BJ (cell line): Measurements from ENCODE around the gene CLK1. TPM values are rescaled to one million over a fixed set of nuclear protein-coding genes. Genes with fewer than 3 reads are reported as not detected.

Experiments used
- CTCF ChIA-PET: fragments of 350-600 bp; formaldehyde crosslinking; extraction: SDS; loops from one replicate; lab custom pipeline; 2021; ENCODE audit warnings: antibody characterized with exemption, inconsistent platforms; lab: Yijun Ruan, JAX
- POLR2A ChIA-PET: fragments of 300-600 bp; sonication (Branson Sonifier 250); formaldehyde crosslinking; extraction: SDS; loops from one replicate; lab custom pipeline; 2021; ENCODE audit warnings: antibody characterized with exemption; lab: Charles Lee
- DNase-seq: peaks from one replicate; pipeline ENCODE4 v3.0.0-alpha.2; 2011; ENCODE audit warnings: low read depth
- H3K27me3 ChIP-seq: 2 replicates; pipeline ENCODE4 v1.6.0; 2011; ENCODE audit warnings: low read length; ENCODE audit not compliant: control insufficient read depth, insufficient read depth
- H3K36me3 ChIP-seq: 2 replicates; pipeline ENCODE4 v1.5.1; 2011; ENCODE audit warnings: low read length; ENCODE audit not compliant: control insufficient read depth, insufficient read depth
- H3K4me3 ChIP-seq: 2 replicates; pipeline ENCODE4 v1.5.1; 2011; ENCODE audit warnings: low read depth, mild to moderate bottlenecking, control low read depth, low read length
- polyA plus RNA-seq: library from polyadenylated mRNA; depleted of rRNA; stranded (reverse); fragments of >200 nt; gene quantifications from 2 replicates; pipeline ENCODE4 v1.2.3, GENCODE V29; 2011
- TF ChIP-seq, protein P1 (sequence below): IDR thresholded peaks from 2 replicates; pipeline ENCODE4 v1.5.1; 2011; ENCODE audit warnings: low read depth, mild to moderate bottlenecking, control low read depth, inconsistent platforms, low read length, moderate library complexity; ENCODE audit not compliant: insufficient read depth

Gene CLK1
- polyA plus RNA-seq, 1 experiment: 35.9 TPM

DNA sequence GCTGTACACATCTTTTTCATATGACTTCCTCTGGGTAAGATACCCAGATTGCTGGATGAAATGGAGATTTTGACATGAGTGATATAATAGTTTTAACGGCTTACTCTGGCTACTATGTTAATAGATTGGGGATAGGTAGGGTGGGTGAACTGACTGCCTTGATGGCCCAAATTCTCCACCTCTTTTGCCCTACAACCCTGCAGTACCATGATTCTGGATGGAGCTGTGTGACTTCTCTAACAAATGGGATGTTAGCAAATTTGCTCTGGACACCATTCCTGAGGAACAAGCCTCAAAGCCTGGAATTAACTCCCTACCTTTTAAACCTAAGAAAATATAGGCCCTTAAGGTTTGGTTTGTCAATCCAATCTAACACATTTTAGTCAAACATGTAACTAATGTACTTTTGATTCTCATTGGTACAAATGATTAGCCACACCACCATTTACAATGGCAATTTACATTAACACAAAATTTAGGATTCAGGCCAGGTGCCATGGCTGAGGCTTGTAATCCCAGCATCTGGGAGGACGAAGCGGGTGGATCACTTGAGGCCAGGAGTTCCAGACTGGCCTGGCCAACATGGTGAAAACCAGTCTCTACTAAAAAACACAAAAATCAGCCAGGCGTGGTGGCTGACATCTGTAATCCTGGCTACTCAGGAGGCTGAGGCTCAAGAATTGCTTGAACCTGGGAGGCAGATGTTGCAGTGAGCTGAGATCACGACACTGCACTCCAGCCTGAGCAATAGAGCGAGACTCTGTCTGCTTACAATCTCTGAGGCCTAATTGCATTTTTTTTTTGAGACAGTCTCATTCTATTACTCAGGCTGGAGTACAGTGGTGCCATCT is 12.8 kb downstream of the CLK1 start:
- CTCF ChIA-PET: no interaction called here
- peaks cover 12% of the 10 kb centered on the region for H3K36me3 ChIP-seq

DNA sequence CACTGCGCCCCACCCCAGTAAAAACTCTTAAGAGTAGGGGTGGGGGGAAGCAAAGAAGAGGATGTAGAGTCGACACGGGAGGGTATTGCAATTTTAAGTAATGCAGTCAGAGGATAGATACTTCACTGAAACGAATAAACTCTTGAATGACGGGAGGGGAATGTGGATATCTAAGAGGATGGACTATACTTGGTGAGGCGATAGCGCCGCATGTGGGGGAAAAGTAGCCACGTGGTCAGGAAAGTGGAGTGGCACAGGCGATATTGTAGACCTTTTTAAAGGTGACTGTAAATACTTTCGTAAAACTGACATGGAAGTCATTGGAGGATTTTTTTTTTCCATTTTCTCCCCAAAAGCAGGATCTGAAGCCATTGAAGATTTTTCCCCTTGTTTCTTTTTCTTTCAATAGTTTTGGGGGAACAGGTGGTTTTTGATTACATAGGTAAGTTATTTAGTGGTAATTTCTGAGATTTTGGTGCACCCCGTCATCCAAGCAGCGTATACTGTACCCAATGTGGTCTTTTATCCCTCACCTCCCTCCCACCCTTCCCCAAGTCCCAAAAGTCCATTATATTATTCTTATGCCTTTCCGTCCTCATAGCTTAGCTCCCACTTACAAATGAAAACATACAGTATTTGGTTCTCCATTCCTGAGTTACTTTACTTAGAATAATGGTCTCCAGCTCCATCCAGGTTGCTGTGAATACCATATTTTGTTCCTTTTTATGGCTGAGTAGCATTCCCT is 13.8 kb downstream of the CLK1 start:
- CTCF ChIA-PET: no interaction called here
- no peaks in the 10 kb centered on the region for H3K27me3 ChIP-seq
- no peak for DNase-seq
- H3K4me3 ChIP-seq: no peak overlapping the region
- H3K36me3 ChIP-seq: peaks cover 12% of the 10 kb centered on the region
- TF ChIP-seq, protein P1, sequence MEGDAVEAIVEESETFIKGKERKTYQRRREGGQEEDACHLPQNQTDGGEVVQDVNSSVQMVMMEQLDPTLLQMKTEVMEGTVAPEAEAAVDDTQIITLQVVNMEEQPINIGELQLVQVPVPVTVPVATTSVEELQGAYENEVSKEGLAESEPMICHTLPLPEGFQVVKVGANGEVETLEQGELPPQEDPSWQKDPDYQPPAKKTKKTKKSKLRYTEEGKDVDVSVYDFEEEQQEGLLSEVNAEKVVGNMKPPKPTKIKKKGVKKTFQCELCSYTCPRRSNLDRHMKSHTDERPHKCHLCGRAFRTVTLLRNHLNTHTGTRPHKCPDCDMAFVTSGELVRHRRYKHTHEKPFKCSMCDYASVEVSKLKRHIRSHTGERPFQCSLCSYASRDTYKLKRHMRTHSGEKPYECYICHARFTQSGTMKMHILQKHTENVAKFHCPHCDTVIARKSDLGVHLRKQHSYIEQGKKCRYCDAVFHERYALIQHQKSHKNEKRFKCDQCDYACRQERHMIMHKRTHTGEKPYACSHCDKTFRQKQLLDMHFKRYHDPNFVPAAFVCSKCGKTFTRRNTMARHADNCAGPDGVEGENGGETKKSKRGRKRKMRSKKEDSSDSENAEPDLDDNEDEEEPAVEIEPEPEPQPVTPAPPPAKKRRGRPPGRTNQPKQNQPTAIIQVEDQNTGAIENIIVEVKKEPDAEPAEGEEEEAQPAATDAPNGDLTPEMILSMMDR: no peak
- POLR2A ChIA-PET: interaction anchor here (0.7 kb wide), 1 partner anchor 7 kb away, joined by 10 read pairs; no protein-coding TSS in a partner anchor

More for the DNA sequence above, 12.8 kb downstream of the CLK1 start:
- TF ChIP-seq, protein P1: no peak
- POLR2A ChIA-PET: no interaction called here
- Histone ChIP-seq H3K27me3 (no peaks in the 10 kb centered on the region), H3K4me3 (no peak overlapping the region)
- DNase-seq: no peak

DNA sequence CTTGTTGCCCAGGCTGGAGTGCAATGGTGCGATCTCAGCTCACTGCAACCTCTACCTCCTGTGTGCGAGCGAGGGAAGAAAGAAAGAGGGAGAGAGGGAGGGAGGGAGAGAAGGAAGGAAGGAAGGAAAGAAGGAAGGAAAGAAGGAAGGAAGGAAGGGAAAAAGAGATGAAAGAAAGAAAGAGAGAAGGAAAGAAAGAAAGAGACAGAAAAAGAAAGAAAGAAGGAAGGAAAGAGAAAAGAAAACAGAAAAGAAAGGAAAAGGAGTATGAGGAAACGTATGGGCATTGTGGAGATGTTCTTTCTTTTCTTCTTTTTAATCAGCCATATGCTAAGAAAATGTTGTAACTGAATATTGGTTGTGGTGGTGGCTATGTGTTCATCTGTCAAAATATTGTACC is 16.5 kb downstream of the CLK1 start:
- TF ChIP-seq, protein P1: no peak
- H3K4me3 ChIP-seq: no peak overlapping the region
- no peaks in the 10 kb centered on the region for H3K27me3 ChIP-seq
- DNase-seq: no peak
- ChIA-PET POLR2A (no interaction called here), CTCF (interaction anchor here (0.9 to 1.1 kb wide), 2 partner anchors 112 to 312 kb away, joined by 3 read pairs; no protein-coding TSS in a partner anchor)
- peaks cover 7% of the 10 kb centered on the region for H3K36me3 ChIP-seq

DNA sequence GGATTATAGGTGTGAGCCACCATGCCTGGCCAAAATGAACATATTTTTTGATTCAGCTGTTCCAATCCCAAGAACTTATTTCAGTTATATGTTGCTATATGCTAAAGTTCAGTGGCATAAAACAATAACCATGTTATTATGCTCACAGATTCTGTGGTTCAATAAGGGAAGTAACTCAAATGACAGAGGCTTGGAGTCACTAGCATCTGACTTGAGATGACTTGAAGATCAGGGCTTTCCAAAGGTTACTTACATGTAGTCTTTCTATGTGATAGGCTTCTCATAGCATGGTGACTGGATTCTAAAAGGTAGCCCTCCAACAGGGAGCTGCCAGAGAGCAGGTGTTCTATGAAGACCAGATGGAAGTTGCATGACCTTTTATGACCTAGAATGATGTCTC is 17.2 kb downstream of the CLK1 start:
- Histone ChIP-seq H3K27me3 (no peaks in the 10 kb centered on the region), H3K36me3 (peaks cover 3% of the 10 kb centered on the region), H3K4me3 (no peak overlapping the region)
- ChIA-PET POLR2A (no interaction called here), CTCF (no interaction called here)
- no peak for DNase-seq
- TF ChIP-seq, protein P1: no peak

DNA sequence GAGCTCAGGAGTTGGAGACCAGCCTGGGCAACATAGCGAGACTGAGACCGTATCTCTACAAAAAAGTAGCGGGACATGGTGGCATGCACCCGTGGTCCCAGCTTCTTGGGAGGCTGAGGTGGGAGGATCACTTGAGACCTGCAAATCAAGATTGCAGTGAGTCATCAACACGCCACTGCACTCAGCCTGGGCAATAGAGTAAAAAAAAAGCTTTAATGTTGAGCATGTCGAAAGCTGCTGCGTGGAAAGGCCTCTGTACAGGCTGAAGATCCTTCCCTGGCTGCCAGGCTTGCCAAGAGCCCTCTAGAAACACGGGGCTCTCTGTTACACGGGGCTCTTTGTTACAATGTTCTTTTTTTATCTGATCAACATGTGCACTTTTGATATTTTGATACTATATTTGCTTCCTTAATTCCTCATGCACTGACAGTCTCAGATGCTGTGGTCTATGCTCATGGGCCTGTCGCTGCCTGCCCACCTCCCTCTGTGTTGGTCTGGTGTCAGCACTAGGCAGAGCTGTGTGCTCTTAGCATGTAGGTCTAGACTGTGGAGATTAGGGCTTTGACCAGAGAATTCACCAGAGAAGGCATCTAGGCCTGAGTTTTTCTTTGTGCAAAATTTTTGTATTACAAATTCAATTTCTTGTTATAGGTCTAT is 18.7 kb downstream of the CLK1 start:
- Histone ChIP-seq H3K27me3 (no peaks in the 10 kb centered on the region), H3K4me3 (no peak overlapping the region), H3K36me3 (no peaks in the 10 kb centered on the region)
- ChIA-PET CTCF (interaction anchor here (0.9 to 1.1 kb wide), 2 partner anchors 18 to 35 kb away, joined by 3 read pairs; partner anchors contain the start of gene CLK1), POLR2A (no interaction called here)
- no peak for DNase-seq
- TF ChIP-seq, protein P1: no peak
